HFF-Myc (cell line): ENCODE measurements around the gene RAVER1.

Source experiments
- DNase-seq: peaks from one replicate; pipeline ENCODE4 v3.0.0-alpha.2; 2011; ENCODE audit warnings: low read depth; ENCODE audit errors: extremely low read depth
- H3K4me3 ChIP-seq: replicated peaks from 2 replicates; pipeline ENCODE4 v1.5.1; 2011; ENCODE audit warnings: low read depth, mild to moderate bottlenecking, control low read depth, low read length
- TF ChIP-seq, protein P1 (sequence below): IDR thresholded peaks from 2 replicates; pipeline ENCODE4 v1.5.1; 2012; ENCODE audit warnings: mild to moderate bottlenecking, low read depth, low read length, control low read depth; ENCODE audit errors: missing control alignments

Gene RAVER1

DNA sequence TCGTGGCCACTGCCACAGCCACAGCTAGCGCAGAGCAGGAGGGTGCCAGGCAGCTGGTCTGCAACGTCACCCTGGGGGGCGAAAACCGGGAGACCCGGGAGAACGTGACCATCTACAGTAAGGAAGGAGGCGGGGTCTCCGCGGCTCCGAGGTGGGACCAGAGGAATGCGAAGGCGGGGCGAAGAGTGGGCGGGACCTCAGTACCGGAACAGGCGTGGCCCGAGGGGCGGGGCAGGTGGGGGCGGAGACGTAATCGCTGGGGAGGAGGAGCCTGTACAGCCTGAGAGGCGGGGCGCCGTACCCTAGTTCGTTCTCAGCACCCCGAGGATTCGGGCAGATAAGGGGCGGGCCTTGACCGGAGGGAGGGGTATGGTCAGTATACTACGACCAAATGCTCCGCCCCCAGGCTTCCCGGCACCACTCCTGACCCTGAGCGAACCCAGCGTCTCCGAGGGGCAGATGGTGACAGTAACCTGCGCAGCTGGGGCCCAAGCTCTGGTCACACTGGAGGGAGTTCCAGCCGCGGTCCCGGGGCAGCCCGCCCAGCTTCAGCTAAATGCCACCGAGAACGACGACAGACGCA is 41.0 kb downstream of the RAVER1 start:
- TF ChIP-seq, protein P1, sequence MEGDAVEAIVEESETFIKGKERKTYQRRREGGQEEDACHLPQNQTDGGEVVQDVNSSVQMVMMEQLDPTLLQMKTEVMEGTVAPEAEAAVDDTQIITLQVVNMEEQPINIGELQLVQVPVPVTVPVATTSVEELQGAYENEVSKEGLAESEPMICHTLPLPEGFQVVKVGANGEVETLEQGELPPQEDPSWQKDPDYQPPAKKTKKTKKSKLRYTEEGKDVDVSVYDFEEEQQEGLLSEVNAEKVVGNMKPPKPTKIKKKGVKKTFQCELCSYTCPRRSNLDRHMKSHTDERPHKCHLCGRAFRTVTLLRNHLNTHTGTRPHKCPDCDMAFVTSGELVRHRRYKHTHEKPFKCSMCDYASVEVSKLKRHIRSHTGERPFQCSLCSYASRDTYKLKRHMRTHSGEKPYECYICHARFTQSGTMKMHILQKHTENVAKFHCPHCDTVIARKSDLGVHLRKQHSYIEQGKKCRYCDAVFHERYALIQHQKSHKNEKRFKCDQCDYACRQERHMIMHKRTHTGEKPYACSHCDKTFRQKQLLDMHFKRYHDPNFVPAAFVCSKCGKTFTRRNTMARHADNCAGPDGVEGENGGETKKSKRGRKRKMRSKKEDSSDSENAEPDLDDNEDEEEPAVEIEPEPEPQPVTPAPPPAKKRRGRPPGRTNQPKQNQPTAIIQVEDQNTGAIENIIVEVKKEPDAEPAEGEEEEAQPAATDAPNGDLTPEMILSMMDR: no peak
- DNase-seq: peak; percentile 56
- H3K4me3 ChIP-seq: peak overlapping the region; percentile 49

DNA sequence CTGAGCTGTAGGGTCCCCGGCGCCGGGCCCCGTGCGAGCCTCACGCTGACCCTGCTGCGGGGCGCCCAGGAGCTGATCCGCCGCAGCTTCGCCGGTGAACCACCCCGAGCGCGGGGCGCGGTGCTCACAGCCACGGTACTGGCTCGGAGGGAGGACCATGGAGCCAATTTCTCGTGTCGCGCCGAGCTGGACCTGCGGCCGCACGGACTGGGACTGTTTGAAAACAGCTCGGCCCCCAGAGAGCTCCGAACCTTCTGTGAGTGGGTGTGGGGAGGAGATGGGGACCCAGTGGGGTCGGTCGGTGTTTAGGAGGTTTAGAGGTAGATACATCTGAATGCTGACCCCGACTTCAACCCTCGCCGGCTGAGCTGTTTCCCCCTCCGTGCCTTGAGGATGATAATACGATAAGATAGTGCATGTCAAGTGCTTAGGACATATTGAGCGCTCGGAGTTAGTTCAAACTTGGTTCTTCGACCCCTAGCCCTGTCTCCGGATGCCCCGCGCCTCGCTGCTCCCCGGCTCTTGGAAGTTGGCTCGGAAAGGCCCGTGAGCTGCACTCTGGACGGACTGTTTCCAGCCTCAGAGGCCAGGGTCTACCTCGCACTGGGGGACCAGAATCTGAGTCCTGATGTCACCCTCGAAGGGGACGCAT is 41.6 kb downstream of the RAVER1 start:
- DNase-seq: no peak
- TF ChIP-seq, protein P1: no peak
- peak overlapping the region; percentile 49 for H3K4me3 ChIP-seq

DNA sequence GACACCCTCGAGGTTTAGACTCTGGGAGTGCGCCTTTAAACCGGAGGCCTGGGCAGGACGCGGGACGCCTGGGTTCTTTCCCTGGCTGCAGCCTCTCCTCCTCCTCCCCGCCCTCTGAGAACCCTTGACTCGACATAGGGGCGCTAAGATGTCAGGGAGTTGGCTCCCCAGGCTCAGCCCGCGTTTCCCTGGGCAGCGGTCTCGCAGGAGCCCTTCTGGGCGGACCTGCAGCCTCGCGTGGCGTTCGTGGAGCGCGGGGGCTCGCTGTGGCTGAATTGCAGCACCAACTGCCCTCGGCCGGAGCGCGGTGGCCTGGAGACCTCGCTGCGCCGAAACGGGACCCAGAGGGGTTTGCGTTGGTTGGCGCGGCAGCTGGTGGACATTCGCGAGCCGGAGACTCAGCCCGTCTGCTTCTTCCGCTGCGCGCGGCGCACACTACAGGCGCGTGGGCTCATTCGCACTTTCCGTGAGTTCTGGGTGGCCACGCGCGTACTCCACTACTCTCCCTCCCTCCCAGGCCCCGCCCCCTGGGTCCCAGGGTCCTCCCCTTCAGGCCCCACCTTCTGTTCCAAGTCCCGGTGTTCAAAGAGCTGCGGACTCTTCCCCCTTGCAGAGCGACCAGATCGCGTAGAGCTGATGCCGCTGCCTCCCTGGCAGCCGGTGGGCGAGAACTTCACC is 42.3 kb downstream of the RAVER1 start:
- TF ChIP-seq, protein P1: no peak
- H3K4me3 ChIP-seq: peak overlapping the region; percentile 49
- no peak for DNase-seq

DNA sequence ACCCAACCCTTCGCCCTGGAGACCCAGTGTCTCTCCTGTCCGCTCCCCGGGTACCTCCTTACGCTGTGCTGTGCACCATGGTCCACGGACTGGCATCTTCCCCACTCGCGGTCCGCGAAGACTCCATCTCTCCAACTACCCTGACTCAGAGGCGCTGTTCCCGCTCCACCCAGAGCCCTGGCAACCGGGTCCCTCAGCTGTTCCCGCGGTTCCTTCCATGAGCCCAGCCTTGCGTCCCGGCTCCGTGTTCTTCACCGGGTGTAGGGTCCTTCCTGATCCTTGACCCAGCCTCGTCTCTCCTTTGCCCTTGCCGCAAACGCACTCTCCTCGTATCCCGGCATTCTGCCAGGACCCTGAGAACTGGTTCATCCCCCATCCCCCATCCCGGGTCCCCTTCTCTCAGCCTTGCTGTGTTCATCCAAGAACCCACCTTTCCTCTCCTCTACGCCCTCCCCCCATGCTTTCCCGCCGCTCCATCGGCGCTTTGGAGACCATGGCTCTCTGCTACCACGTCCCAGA is 42.9 kb downstream of the RAVER1 start:
- H3K4me3 ChIP-seq: peak overlapping the region; percentile 49
- TF ChIP-seq, protein P1: no peak
- no peak for DNase-seq

DNA sequence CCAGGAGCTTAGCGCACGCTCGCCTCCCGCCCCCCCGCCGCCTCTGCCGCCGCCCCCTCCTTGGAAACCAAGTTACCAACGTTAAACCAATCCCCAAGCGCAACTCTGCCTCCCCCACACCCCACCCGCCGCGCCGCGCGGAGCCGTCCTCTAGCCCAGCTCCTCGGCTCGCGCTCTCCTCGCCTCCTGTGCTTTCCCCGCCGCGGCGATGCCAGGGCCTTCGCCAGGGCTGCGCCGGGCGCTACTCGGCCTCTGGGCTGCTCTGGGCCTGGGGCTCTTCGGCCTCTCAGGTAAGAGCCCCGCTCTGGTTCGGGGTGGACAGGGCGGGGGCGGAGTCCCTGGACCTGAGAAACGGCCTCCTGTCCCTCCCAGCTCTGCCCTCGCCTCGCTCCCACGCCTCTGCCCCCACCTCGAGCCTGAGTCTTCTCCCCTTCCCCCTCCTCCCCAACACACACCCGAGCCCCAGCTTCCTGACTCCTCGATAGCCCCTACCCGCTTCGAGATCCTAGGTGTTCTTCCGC is 43.4 kb downstream of the RAVER1 start, which contains the start of gene ICAM5:
TSS of gene ICAM5 (plus strand) at position 117 of the 521 bp plus-strand sequence. CDS start at position 209, 92 bp downstream.
- H3K4me3 ChIP-seq: peak within 1 kb of the TSS; percentile 49
- TF ChIP-seq, protein P1: no peak
- DNase-seq: no peak

DNA sequence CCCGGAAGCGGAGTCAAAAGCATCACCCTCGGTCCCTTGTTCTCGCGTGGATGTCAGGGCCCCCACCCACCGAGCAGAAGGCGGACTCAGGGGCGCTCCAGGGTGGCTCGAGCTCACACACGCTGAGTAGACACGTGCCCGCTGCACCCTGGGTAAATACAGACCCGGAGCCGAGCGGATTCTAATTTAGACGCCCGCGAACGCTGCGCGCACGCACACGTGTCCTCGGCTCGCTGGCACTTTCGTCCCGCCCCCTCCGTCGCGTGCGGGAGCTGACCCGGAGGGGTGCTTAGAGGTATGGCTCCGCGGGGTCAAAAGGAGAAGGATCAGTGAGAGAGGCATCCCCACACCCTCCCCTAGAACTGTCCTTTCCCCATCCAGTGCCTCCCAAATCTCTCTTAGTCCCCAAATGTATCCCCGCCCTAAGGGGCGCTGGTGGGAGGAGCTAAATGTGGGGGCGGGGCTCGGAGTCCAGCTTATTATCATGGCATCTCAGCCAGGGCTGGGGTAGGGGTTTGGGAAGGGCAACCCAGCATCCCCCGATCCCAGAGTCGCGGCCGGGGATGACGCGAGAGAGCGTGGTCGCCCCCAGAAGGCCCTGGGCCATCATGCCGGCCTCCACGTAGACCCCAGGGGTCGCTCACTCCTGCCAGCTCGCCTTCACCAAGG is 44.0 kb downstream of the RAVER1 start:
- DNase-seq: peak; percentile 44
- peak overlapping the region; percentile 49 for H3K4me3 ChIP-seq
- TF ChIP-seq, protein P1: no peak
